Amniotic epithelial cell (primary cell): Measurements from ENCODE around the gene SLC35E4.

ENCODE experiments used
- DNase-seq: peaks from one replicate; pipeline ENCODE4 v3.0.0-alpha.2; 2010; ENCODE audit warnings: low read depth

SLC35E4 gene

GRCh38 chr22:30691204-30691603 is 55.6 kb downstream of the SLC35E4 start:
- DNase-seq, result no peak

- DNase-seq, result peak; percentile 16
Observed at GRCh38 chr22:30694171-30694639, 58.6 kb downstream of the SLC35E4 start.

- no peak for DNase-seq
Observed at GRCh38 chr22:30694640-30695350, 59.2 kb downstream of the SLC35E4 start, which contains the start of gene OSBP2. Gene OSBP2 (plus strand): TSS chr22:30694874. CDS start chr22:30694910, 36 bp downstream.

- no peak for DNase-seq
Observed at GRCh38 chr22:30695351-30695851, 59.8 kb downstream of the SLC35E4 start.

GRCh38 chr22:30695871-30696655 is 60.5 kb downstream of the SLC35E4 start:
- DNase-seq, result no peak
